Suprapubic skin (tissue), 4 donors: ENCODE results near the gene SLC6A13. TPM values are rescaled to one million over a fixed set of nuclear protein-coding genes. Genes with fewer than 3 reads are reported as not detected.
A peak's percentile ranks its signal among the peaks of the same experiment; 100 is the strongest.

Experiments used
- DNase-seq, 2 donors: peaks; one replicate each; pipeline ENCODE4 v3.0.0-alpha.2; 2019; ENCODE audit warnings: low spot score in 2 of 2
- H3K27ac ChIP-seq: fragments of 200-600 bp; sonication (generic); one replicate; pipeline ENCODE4 v1.5.1; 2019
- H3K27me3 ChIP-seq: fragments of 200-600 bp; sonication (generic); one replicate; pipeline ENCODE4 v1.5.1; 2019
- H3K36me3 ChIP-seq: fragments of 200-600 bp; sonication (generic); one replicate; pipeline ENCODE4 v1.5.1; 2019
- H3K4me1 ChIP-seq: fragments of 200-600 bp; sonication (generic); one replicate; pipeline ENCODE4 v1.5.1; 2019
- H3K4me3 ChIP-seq: fragments of 200-600 bp; sonication (generic); one replicate; pipeline ENCODE4 v1.5.1; 2019; ENCODE audit warnings: mild to moderate bottlenecking
- H3K9me3 ChIP-seq: fragments of 200-600 bp; sonication (generic); one replicate; pipeline ENCODE4 v1.5.1; 2019
- CTCF ChIP-seq, 2 donors: fragments of 200-600 bp in 1 of 2; fragments of 450-650 bp in 1 of 2; sonication (generic) in 1 of 2; IDR thresholded peaks; one replicate each; pipeline ENCODE4 v1.5.1; 2016 to 2019; ENCODE audit warnings: antibody characterized with exemption in 2 of 2, mild to moderate bottlenecking in 1 of 2, moderate library complexity in 1 of 2
- EP300 ChIP-seq: sonication (generic); formaldehyde crosslinking; IDR thresholded peaks from one replicate; pipeline ENCODE4 v1.6.1; 2017; ENCODE audit warnings: antibody characterized with exemption
- POLR2A ChIP-seq, 2 donors: fragments of 450-650 bp; IDR thresholded peaks; one replicate each; pipeline ENCODE4 v1.6.1; 2017; ENCODE audit warnings: antibody characterized with exemption in 2 of 2, mild to moderate bottlenecking in 2 of 2, moderate library complexity in 2 of 2
- POLR2AphosphoS5 ChIP-seq, 3 donors: sonication (generic); formaldehyde crosslinking; IDR thresholded peaks; one replicate each; pipeline ENCODE4 v1.6.1; 2017; ENCODE audit warnings: antibody characterized with exemption in 3 of 3
- WGBS: methylation state at CpG from one replicate; pipeline ENCODE4 v1.1.5; 2018; 5-methylcytosine and 5-hydroxymethylcytosine counted together
- total RNA-seq, 4 donors: library from RNA; depleted of rRNA; stranded (reverse); fragments of >200 nt; gene quantifications; one replicate each; pipeline ENCODE4 v1.1.0, GENCODE V29; 2016

The SLC6A13 gene
- total RNA-seq, 4 donors from 2014 or later: not detected

GRCh38 chr12:215116-215515 lies 47.5 kb downstream of the SLC6A13 start:
- TF ChIP-seq POLR2AphosphoS5 (IDR thresholded peaks at IDR 0.05): no peak
- no peak for TF ChIP-seq CTCF (IDR thresholded peaks at IDR 0.05)
- no peak for TF ChIP-seq POLR2A (IDR thresholded peaks at IDR 0.05)
- TF ChIP-seq EP300: no peak
- peaks cover 50% of the 10 kb centered on the region for H3K27me3 ChIP-seq
- peaks cover 13% of the 10 kb centered on the region for H3K4me1 ChIP-seq
- no peak overlapping the region for H3K4me3 ChIP-seq
- no peaks in the 10 kb centered on the region for H3K36me3 ChIP-seq
- no peaks in the 10 kb centered on the region for H3K9me3 ChIP-seq
- no peak for DNase-seq
- WGBS: 95% methylated on average over 4 of the region's 6 CpGs
- H3K27ac ChIP-seq: no peak overlapping the region

- no peaks in the 10 kb centered on the region for H3K9me3 ChIP-seq
- peaks cover 13% of the 10 kb centered on the region for H3K4me1 ChIP-seq
- no peak within 1 kb of the TSS for H3K27ac ChIP-seq
- no peaks in the 10 kb centered on the region for H3K36me3 ChIP-seq
- H3K27me3 ChIP-seq: peaks cover 47% of the 10 kb centered on the region
- no peak for TF ChIP-seq EP300
- TF ChIP-seq POLR2A (IDR thresholded peaks at IDR 0.05): no peak
- TF ChIP-seq POLR2AphosphoS5 (IDR thresholded peaks at IDR 0.05): no peak
- peak within 1 kb of the TSS; percentile 20 for H3K4me3 ChIP-seq
- 32% methylated on average over 14 of the region's 14 CpGs for WGBS
- DNase-seq: no peak
These were observed 48.5 kb downstream of the SLC6A13 start, which contains the start of gene SLC6A12 for GRCh38 chr12:214003-214741. TSS of gene SLC6A12 (minus strand) at chr12:214157. CDS start at chr12:209986, 4,171 bp downstream.

- H3K4me3 ChIP-seq: peak overlapping the region; percentile 20
- no peaks in the 10 kb centered on the region for H3K36me3 ChIP-seq
- peaks cover 41% of the 10 kb centered on the region for H3K27me3 ChIP-seq
- H3K27ac ChIP-seq: no peak overlapping the region
- H3K4me1 ChIP-seq: peaks cover 13% of the 10 kb centered on the region
- DNase-seq: no peak
- H3K9me3 ChIP-seq: no peaks in the 10 kb centered on the region
- 42% methylated on average over 12 of the region's 12 CpGs for WGBS
- TF ChIP-seq EP300: no peak
- no peak for TF ChIP-seq POLR2AphosphoS5 (IDR thresholded peaks at IDR 0.05)
- no peak for TF ChIP-seq CTCF (IDR thresholded peaks at IDR 0.05)
- TF ChIP-seq POLR2A (IDR thresholded peaks at IDR 0.05): no peak
These were observed 49.1 kb downstream of the SLC6A13 start for GRCh38 chr12:213527-213932.

GRCh38 chr12:212715-213526 lies 49.7 kb downstream of the SLC6A13 start:
- Histone ChIP-seq H3K4me3 (peak overlapping the region; percentile 20), H3K36me3 (no peaks in the 10 kb centered on the region), H3K27me3 (peaks cover 35% of the 10 kb centered on the region), H3K4me1 (peaks cover 13% of the 10 kb centered on the region), H3K27ac (no peak overlapping the region), H3K9me3 (no peaks in the 10 kb centered on the region)
- DNase-seq: no peak
- TF ChIP-seq EP300: no peak
- TF ChIP-seq POLR2AphosphoS5 (IDR thresholded peaks at IDR 0.05): no peak
- WGBS: 44% methylated on average over 19 of the region's 22 CpGs

- Histone ChIP-seq H3K4me3 (no peak overlapping the region), H3K36me3 (no peaks in the 10 kb centered on the region)
- WGBS: 73% methylated on average over 8 of the region's 8 CpGs
These were observed 50.3 kb downstream of the SLC6A13 start for GRCh38 chr12:212415-212714.

More at GRCh38 chr12:212415-212714, 50.3 kb downstream of the SLC6A13 start:
- peaks cover 38% of the 10 kb centered on the region for H3K27me3 ChIP-seq
- peaks cover 13% of the 10 kb centered on the region for H3K4me1 ChIP-seq
- TF ChIP-seq CTCF (IDR thresholded peaks at IDR 0.05) (no peak), POLR2A (IDR thresholded peaks at IDR 0.05) (no peak), POLR2AphosphoS5 (IDR thresholded peaks at IDR 0.05) (no peak)
- H3K27ac ChIP-seq: no peak overlapping the region
- H3K9me3 ChIP-seq: no peaks in the 10 kb centered on the region
- DNase-seq: no peak
